H1 (cell line): ENCODE results near the gene PTPRF. TPM values are rescaled to one million over a fixed set of nuclear protein-coding genes. Genes with fewer than 3 reads are reported as not detected.

Experiments
- CTCF ChIA-PET: fragments of 300-600 bp; sonication (Branson Sonifier 250); formaldehyde crosslinking; loops from one replicate; lab custom pipeline; 2021; ENCODE audit not compliant: partially characterized antibody; lab: Charles Lee
- POLR2A ChIA-PET: fragments of 300-600 bp; sonication (Branson Sonifier 250); formaldehyde crosslinking; loops from one replicate; lab custom pipeline; 2021; ENCODE audit warnings: inconsistent platforms; ENCODE audit not compliant: partially characterized antibody; lab: Charles Lee
- DNase-seq, 2 experiments: peaks; one replicate each; pipeline versions ENCODE4 v3.0.0 to v3.0.0-alpha.2; 2010 to 2022; ENCODE audit warnings: low spot score in 2 of 2, low read depth in 1 of 2, mixed read lengths in 1 of 2
- FAIRE-seq: peaks from 2 replicates; lab custom pipeline; 2011; peaks lifted over from hg19 to GRCh38; lab: Jason Lieb, UNC
- H2AFZ ChIP-seq: 2 replicates; pipeline ENCODE4 v1.8.1; 2012; ENCODE audit warnings: low read length, inconsistent platforms
- H2AK5ac ChIP-seq: 2 replicates; pipeline ENCODE4 v1.6.1; 2013; ENCODE audit warnings: low read depth, low read length
- H2BK120ac ChIP-seq: replicated peaks from 2 replicates; pipeline ENCODE3; 2013; ENCODE audit warnings: low read depth, low read length, inconsistent platforms
- H2BK12ac ChIP-seq: 2 replicates; pipeline ENCODE4 v1.6.1; 2013; ENCODE audit warnings: low read depth, low read length
- H2BK15ac ChIP-seq: 2 replicates; pipeline ENCODE4 v1.6.1; 2013; ENCODE audit warnings: low read length
- H2BK20ac ChIP-seq: 2 replicates; pipeline ENCODE4 v1.6.1; 2013; ENCODE audit warnings: low read length
- H2BK5ac ChIP-seq: 2 replicates; pipeline ENCODE4 v1.6.1; 2013; ENCODE audit warnings: low read depth, low read length
- H3K14ac ChIP-seq: 2 replicates; pipeline ENCODE4 v1.6.1; 2013; ENCODE audit warnings: inconsistent platforms; ENCODE audit not compliant: insufficient read length
- H3K18ac ChIP-seq: 2 replicates; pipeline ENCODE4 v1.6.1; 2013; ENCODE audit warnings: low read length; ENCODE audit errors: extremely low read depth
- H3K23ac ChIP-seq: 2 replicates; pipeline ENCODE4 v1.6.1; 2013; ENCODE audit warnings: inconsistent platforms; ENCODE audit not compliant: insufficient read length
- H3K23me2 ChIP-seq: 2 replicates; pipeline ENCODE4 v1.6.1; 2013; ENCODE audit warnings: low read depth, low read length
- H3K27ac ChIP-seq: 2 replicates; pipeline ENCODE4 v1.6.1; 2011; ENCODE audit warnings: low read depth, low read length, inconsistent platforms
- H3K27me3 ChIP-seq, 4 experiments: replicated peaks in 1 of 4; 1 replicate in 1 of 4; 2 replicates in 3 of 4; pipeline versions ENCODE4 v1.6.1 to v1.8.1; 2011 to 2013; ENCODE audit warnings: low read length in 3 of 4, mild to moderate bottlenecking in 3 of 4, inconsistent platforms in 2 of 4, mixed read lengths in 2 of 4, moderate library complexity in 1 of 4; ENCODE audit not compliant: control insufficient read depth in 3 of 4, insufficient read depth in 3 of 4; ENCODE audit errors: extremely low read depth in 1 of 4
- H3K36me3 ChIP-seq, 4 experiments: 2 replicates each; pipeline versions ENCODE4 v1.6.1 to v1.8.1; 2011 to 2013; ENCODE audit warnings: mild to moderate bottlenecking in 4 of 4, low read length in 3 of 4, moderate library complexity in 2 of 4, control low read depth in 1 of 4, inconsistent platforms in 1 of 4; ENCODE audit not compliant: insufficient read depth in 4 of 4, control insufficient read depth in 2 of 4
- H3K4ac ChIP-seq: replicated peaks from 2 replicates; pipeline ENCODE3; 2013; ENCODE audit warnings: low read length, low read depth, mixed read lengths, inconsistent platforms; ENCODE audit not compliant: insufficient read length
- H3K4me1 ChIP-seq, 4 experiments: replicated peaks in 1 of 4; 1 replicate in 1 of 4; 2 replicates in 3 of 4; pipeline versions ENCODE4 v1.6.1 to v1.8.1; 2011 to 2013; ENCODE audit warnings: low read length in 3 of 4, inconsistent platforms in 2 of 4, mixed read lengths in 1 of 4; ENCODE audit not compliant: insufficient read depth in 4 of 4, control insufficient read depth in 3 of 4
- H3K4me2 ChIP-seq, 2 experiments: 2 replicates each; pipeline versions ENCODE4 v1.6.1 to v1.8.1; 2011 to 2013; ENCODE audit warnings: low read depth in 2 of 2, low read length in 2 of 2, control low read depth in 1 of 2, inconsistent platforms in 1 of 2, mild to moderate bottlenecking in 1 of 2; ENCODE audit not compliant: insufficient read depth in 1 of 2
- H3K4me3 ChIP-seq, 4 experiments: fragments of 200-600, 300-600 bp in 1 of 4; sonication (generic), shearing (Covaris generic), sonication (Bioruptor Twin) in 1 of 4; 2 replicates each; pipeline versions ENCODE4 v1.5.1 to v1.8.1; 2011 to 2016; ENCODE audit warnings: low read length in 4 of 4, low read depth in 3 of 4, control low read depth in 2 of 4, inconsistent platforms in 2 of 4, mild to moderate bottlenecking in 2 of 4, mixed read lengths in 1 of 4, moderate library complexity in 1 of 4; ENCODE audit not compliant: insufficient read depth in 2 of 4; ENCODE audit errors: extremely low read depth in 1 of 4
- H3K56ac ChIP-seq: replicated peaks from 2 replicates; pipeline ENCODE3; 2013; ENCODE audit warnings: low read depth, mild to moderate bottlenecking, mixed read lengths, low read length, inconsistent platforms; ENCODE audit not compliant: insufficient read length
- H3K79me1 ChIP-seq: 2 replicates; pipeline ENCODE4 v1.6.1; 2013; ENCODE audit warnings: low read depth, low read length, control low read depth
- H3K79me2 ChIP-seq, 2 experiments: 2 replicates each; pipeline versions ENCODE4 v1.6.1 to v1.8.1; 2012 to 2013; ENCODE audit warnings: low read length in 2 of 2, mild to moderate bottlenecking in 2 of 2, inconsistent platforms in 1 of 2; ENCODE audit not compliant: insufficient read depth in 2 of 2, control insufficient read depth in 1 of 2
- H3K9ac ChIP-seq, 4 experiments: replicated peaks in 1 of 4; 1 replicate in 1 of 4; 2 replicates in 3 of 4; pipeline versions ENCODE4 v1.6.1 to v1.8.1; 2011 to 2013; ENCODE audit warnings: low read depth in 3 of 4, low read length in 3 of 4, control low read depth in 2 of 4, mild to moderate bottlenecking in 2 of 4, moderate library complexity in 2 of 4, inconsistent platforms in 1 of 4; ENCODE audit errors: extremely low read depth in 1 of 4
- H3K9me3 ChIP-seq, 2 experiments: 2 replicates each; pipeline versions ENCODE4 v1.6.1 to v1.8.1; 2012 to 2013; ENCODE audit warnings: mild to moderate bottlenecking in 2 of 2, moderate library complexity in 2 of 2, control low read depth in 1 of 2, inconsistent platforms in 1 of 2, low read depth in 1 of 2, low read length in 1 of 2, mixed read lengths in 1 of 2; ENCODE audit not compliant: insufficient read depth in 2 of 2
- H4K20me1 ChIP-seq, 2 experiments: replicated peaks in 1 of 2; 2 replicates each; pipeline versions ENCODE3 to v1.8.1; 2011 to 2013; ENCODE audit warnings: inconsistent platforms in 2 of 2, low read length in 2 of 2, mild to moderate bottlenecking in 1 of 2; ENCODE audit not compliant: insufficient read depth in 2 of 2, control insufficient read depth in 1 of 2
- H4K5ac ChIP-seq: 2 replicates; pipeline ENCODE4 v1.6.1; 2013; ENCODE audit warnings: low read length, low read depth, mixed read lengths, inconsistent platforms; ENCODE audit not compliant: insufficient read length
- H4K8ac ChIP-seq: 2 replicates; pipeline ENCODE4 v1.8.0; 2013; ENCODE audit warnings: mild to moderate bottlenecking, moderate library complexity, low read length, inconsistent platforms; ENCODE audit not compliant: insufficient read depth; ENCODE audit errors: extremely low read depth
- H4K91ac ChIP-seq: replicated peaks from 2 replicates; pipeline ENCODE3; 2013; ENCODE audit warnings: low read length, mixed read lengths, inconsistent platforms; ENCODE audit not compliant: insufficient read length
- EZH2 ChIP-seq: fragments of 200-600 bp; sonication (generic); IDR thresholded peaks from 2 replicates; pipeline ENCODE4 v1.7.1; 2012; ENCODE audit warnings: low read depth, mild to moderate bottlenecking, moderate library complexity, low read length, inconsistent platforms; ENCODE audit not compliant: severe bottlenecking
- GTF2F1 ChIP-seq: IDR thresholded peaks from 2 replicates; pipeline ENCODE4 v1.6.1; 2012; ENCODE audit warnings: low read depth, low read length, improper control_type of control experiment, borderline replicate concordance
- MAFK ChIP-seq: IDR thresholded peaks from 2 replicates; pipeline ENCODE4 v1.6.1; 2012; ENCODE audit warnings: low read depth, mild to moderate bottlenecking, improper control_type of control experiment, low read length
- RNF2 ChIP-seq: fragments of 200-900, 300-1000 bp; sonication (generic); IDR thresholded peaks from 2 replicates; pipeline ENCODE4 v1.7.1; 2016; ENCODE audit warnings: borderline replicate concordance, low read depth, mild to moderate bottlenecking, antibody characterized with exemption, low read length; ENCODE audit not compliant: poor library complexity, severe bottlenecking; ENCODE audit errors: missing control alignments
- SIN3A ChIP-seq, 2 experiments: IDR thresholded peaks in 1 of 2; conservative IDR thresholded peaks in 1 of 2; 2 replicates each; pipeline ENCODE4 v1.6.1; 2011 to 2012; ENCODE audit warnings: low read length in 2 of 2, improper control_type of control experiment in 1 of 2, low read depth in 1 of 2, mild to moderate bottlenecking in 1 of 2
- SUZ12 ChIP-seq: fragments of 200-600 bp; sonication (generic); IDR thresholded peaks from 2 replicates; pipeline ENCODE4 v1.6.1; 2012; ENCODE audit warnings: mild to moderate bottlenecking, inconsistent platforms, low read length, moderate library complexity, mixed read lengths
- WGBS, 2 experiments: shearing (Covaris generic) in 1 of 2; methylation state at CpG; one replicate each; pipeline versions ENCODE4 v1.1.6 to v1.1.7; 2013 to 2015; ENCODE audit warnings: low lambda C conversion rate in 2 of 2, mixed read lengths in 2 of 2, inconsistent platforms in 1 of 2, low coverage in 1 of 2, missing lambda C conversion rate in 1 of 2; ENCODE audit not compliant: insufficient replicate concordance in 2 of 2, insufficient coverage in 1 of 2, insufficient read length in 1 of 2; ENCODE audit errors: extremely low coverage in 1 of 2, missing lambda C conversion rate in 1 of 2; 5-methylcytosine and 5-hydroxymethylcytosine counted together
- polyA plus RNA-seq, 7 experiments: library from polyadenylated mRNA; depleted of rRNA in 3 of 7; stranded (reverse) in 5 of 7; unstranded in 2 of 7; fragments of >200 nt in 5 of 7; fragments of 200-250 nt in 2 of 7; gene quantifications; 1 replicate in 5 of 7; 2 replicates in 1 of 7; 4 replicates in 1 of 7; pipeline versions ENCODE4 v1.2.1 to v1.2.3, GENCODE V29; 2011 to 2013; ENCODE audit warnings: missing spikeins in 2 of 7, mixed read lengths in 2 of 7
- total RNA-seq: library from RNA; stranded (reverse); fragmentation: NEBNext Ultra II Directional; extraction: Animal tissue kit (Norgen Biotek cat#: 25700); gene quantifications from 2 replicates; pipeline ENCODE4 v1.2.1, GENCODE V29; 2021

The PTPRF gene
- total and polyA plus RNA-seq, 2 of the 8 experiments (the other 6 are each of a cell fraction or from before 2014, with no cell fraction given), result 136 to 231 TPM

GRCh38 chr1:43621386-43621785 is 90.7 kb downstream of the PTPRF start:
- peaks cover 17 to 47% (median 39%) of the 10 kb centered on the region in 4 experiments for H3K36me3 ChIP-seq
- no peaks in the 10 kb centered on the region for H3K4me1 ChIP-seq
- H4K91ac ChIP-seq, result no peak overlapping the region
- no peak overlapping the region for H4K8ac ChIP-seq
- no peak overlapping the region for H3K56ac ChIP-seq
- FAIRE-seq, result no peak
- no peak overlapping the region for H2BK5ac ChIP-seq
- no peak overlapping the region for H2AK5ac ChIP-seq
- H3K4me2 ChIP-seq, result no peak overlapping the region
- TF ChIP-seq SUZ12, result no peak
- no peak for TF ChIP-seq MAFK
- no peak for TF ChIP-seq SIN3A (conservative IDR thresholded peaks at IDR 0.05 in 1 of 2, IDR thresholded peaks at IDR 0.05 in 1 of 2; ENCODE audit: low read depth in 1 of 2, low read length in 2 of 2)
- TF ChIP-seq RNF2, result no peak
- no peak for TF ChIP-seq EZH2
- no peak for TF ChIP-seq GTF2F1
- CTCF ChIA-PET, result interaction anchor here (0.6 kb wide), 1 partner anchor 16 kb away, joined by 3 read pairs; no protein-coding TSS in a partner anchor
- no peak overlapping the region for H2AFZ ChIP-seq
- H2BK12ac ChIP-seq, result no peak overlapping the region
- no peak overlapping the region for H2BK120ac ChIP-seq
- no peak overlapping the region for H3K27ac ChIP-seq
- no peaks in the 10 kb centered on the region for H3K9me3 ChIP-seq
- H3K14ac ChIP-seq, result no peak overlapping the region
- H3K27me3 ChIP-seq, result no peaks in the 10 kb centered on the region
- no peak overlapping the region for H3K4me3 ChIP-seq
- H3K23me2 ChIP-seq, result no peaks in the 10 kb centered on the region
- H3K23ac ChIP-seq, result no peak overlapping the region
- no peak overlapping the region for H3K4ac ChIP-seq
- H4K5ac ChIP-seq, result no peak overlapping the region
- H3K79me1 ChIP-seq, result no peaks in the 10 kb centered on the region
- WGBS, 2 experiments, result 100% methylated on average over 3 of the region's 3 CpGs; no CpG with 5 or more reads in 1 of the 2 experiments
- H2BK15ac ChIP-seq, result no peak overlapping the region
- DNase-seq, result no peak
- H3K79me2 ChIP-seq, result no peaks in the 10 kb centered on the region
- POLR2A ChIA-PET, result interaction anchor here (2.1 to 7.0 kb wide), 2 partner anchors 15 to 30 kb away, joined by 8 to 32 read pairs; partner anchors contain the start of gene KDM4A
- no peak overlapping the region for H3K9ac ChIP-seq
- no peak overlapping the region for H2BK20ac ChIP-seq
- H4K20me1 ChIP-seq, result peaks cover 3 to 8% of the 10 kb centered on the region in 2 experiments
- H3K18ac ChIP-seq, result no peak overlapping the region
